Vagina (tissue), 2 donors: Measurements from ENCODE around the gene ASPM.

Source experiments
- POLR2A ChIP-seq, 2 donors: fragments of 450-650 bp; IDR thresholded peaks; one replicate each; pipeline ENCODE4 v1.6.1; 2017; ENCODE audit warnings: antibody characterized with exemption in 2 of 2, mild to moderate bottlenecking in 2 of 2, moderate library complexity in 2 of 2
- POLR2AphosphoS5 ChIP-seq, 2 donors: sonication (generic); formaldehyde crosslinking; IDR thresholded peaks; one replicate each; pipeline ENCODE4 v1.9.0; 2017; ENCODE audit warnings: antibody characterized with exemption in 2 of 2, mild to moderate bottlenecking in 2 of 2, low read depth in 1 of 2; ENCODE audit not compliant: insufficient read depth in 1 of 2
- TF ChIP-seq, protein P1 (sequence below), 3 experiments: fragments of 450-650 bp in 2 of 3; fragments of 200-600 bp in 1 of 3; sonication (generic) in 1 of 3; IDR thresholded peaks; one replicate each; pipeline ENCODE4 v1.5.1; 2017 to 2019; ENCODE audit warnings: antibody characterized with exemption in 3 of 3, mild to moderate bottlenecking in 2 of 3, moderate library complexity in 2 of 3

DNA sequence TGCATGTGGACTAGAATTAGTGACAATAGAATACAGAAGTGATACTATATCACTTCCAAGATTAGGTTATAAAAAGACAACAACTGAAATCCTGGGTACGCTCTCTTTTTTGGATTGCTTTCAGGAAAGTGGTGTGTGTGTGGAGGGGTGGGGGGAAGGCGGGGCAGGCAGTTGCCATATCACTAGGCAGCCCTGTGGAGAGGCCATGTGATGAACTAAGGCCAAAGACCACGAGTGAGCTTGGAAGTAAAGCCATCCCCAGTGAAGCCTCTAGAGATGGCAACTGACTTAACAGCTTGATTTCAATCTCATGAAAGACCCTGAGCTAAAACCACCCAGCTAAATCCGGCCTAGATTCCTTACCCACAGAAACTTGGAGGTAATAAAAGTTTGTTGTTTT, 6.2 kb upstream of the ASPM start:
- TF ChIP-seq, protein P1, sequence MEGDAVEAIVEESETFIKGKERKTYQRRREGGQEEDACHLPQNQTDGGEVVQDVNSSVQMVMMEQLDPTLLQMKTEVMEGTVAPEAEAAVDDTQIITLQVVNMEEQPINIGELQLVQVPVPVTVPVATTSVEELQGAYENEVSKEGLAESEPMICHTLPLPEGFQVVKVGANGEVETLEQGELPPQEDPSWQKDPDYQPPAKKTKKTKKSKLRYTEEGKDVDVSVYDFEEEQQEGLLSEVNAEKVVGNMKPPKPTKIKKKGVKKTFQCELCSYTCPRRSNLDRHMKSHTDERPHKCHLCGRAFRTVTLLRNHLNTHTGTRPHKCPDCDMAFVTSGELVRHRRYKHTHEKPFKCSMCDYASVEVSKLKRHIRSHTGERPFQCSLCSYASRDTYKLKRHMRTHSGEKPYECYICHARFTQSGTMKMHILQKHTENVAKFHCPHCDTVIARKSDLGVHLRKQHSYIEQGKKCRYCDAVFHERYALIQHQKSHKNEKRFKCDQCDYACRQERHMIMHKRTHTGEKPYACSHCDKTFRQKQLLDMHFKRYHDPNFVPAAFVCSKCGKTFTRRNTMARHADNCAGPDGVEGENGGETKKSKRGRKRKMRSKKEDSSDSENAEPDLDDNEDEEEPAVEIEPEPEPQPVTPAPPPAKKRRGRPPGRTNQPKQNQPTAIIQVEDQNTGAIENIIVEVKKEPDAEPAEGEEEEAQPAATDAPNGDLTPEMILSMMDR (IDR thresholded peaks at IDR 0.05), result no peak
- no peak for TF ChIP-seq POLR2AphosphoS5 (IDR thresholded peaks at IDR 0.05; ENCODE audit: insufficient read depth in 1 of 2, low read depth in 1 of 2)
- TF ChIP-seq POLR2A (IDR thresholded peaks at IDR 0.05), result no peak
